K562 (cell line): ENCODE data around the gene WDR83. TPM values are rescaled to one million over a fixed set of nuclear protein-coding genes. Genes with fewer than 3 reads are reported as not detected.

ENCODE experiments used
- ATAC-seq: fragments of 200-7000 bp; cut with Tn5 transposase; 3 replicates; pipeline ENCODE4 v1.9.1; 2020; ENCODE audit warnings: moderate library complexity
- BruUV-seq: library from RNA; stranded (reverse); fragments of 400-500 nt; replicated peaks from 2 replicates; lab custom pipeline; 2021; lab: Mats Ljungman, UMichigan
- CTCF ChIA-PET: fragments of 300-600 bp; formaldehyde crosslinking; extraction: SDS; loops from one replicate; lab custom pipeline; 2021; ENCODE audit warnings: low intra/inter-chr PET ratio; lab: Yijun Ruan, JAX
- POLR2A ChIA-PET: fragments of 300-600, 350-650 bp; sonication (Branson Sonifier 250); formaldehyde crosslinking; extraction: SDS; loops from one replicate; lab custom pipeline; 2021; ENCODE audit warnings: antibody characterized with exemption, inconsistent platforms; lab: Yijun Ruan, JAX
- DNase-seq, 4 experiments: peaks; one replicate each; pipeline versions ENCODE4 v3.0.0 to v3.0.0-alpha.2; 2011 to 2018; ENCODE audit warnings: low spot score in 3 of 4, mixed read lengths in 3 of 4; ENCODE audit errors: extremely low read depth in 1 of 4
- FAIRE-seq: peaks from 2 replicates; lab custom pipeline; 2011; peaks lifted over from hg19 to GRCh38; lab: Jason Lieb, UNC
- H2AFZ ChIP-seq: 2 replicates; pipeline ENCODE4 v1.6.0; 2011; ENCODE audit warnings: low read depth, low read length, control low read depth, inconsistent platforms
- H3K27ac ChIP-seq: fragments of 200-600 bp; 3 replicates; pipeline ENCODE4 v1.8.0; 2011; ENCODE audit warnings: low read depth, mild to moderate bottlenecking, control low read depth, inconsistent platforms, low read length, moderate library complexity, mixed read lengths; ENCODE audit errors: extremely low read depth
- H3K27me3 ChIP-seq, 2 experiments: fragments of 300-600 bp in 1 of 2; 2 replicates in 1 of 2; 3 replicates in 1 of 2; pipeline versions ENCODE4 v1.6.0 to v1.8.0; 2011; ENCODE audit warnings: inconsistent platforms in 2 of 2, low read length in 2 of 2, mild to moderate bottlenecking in 1 of 2, mixed read lengths in 1 of 2, moderate library complexity in 1 of 2; ENCODE audit not compliant: control insufficient read depth in 2 of 2, insufficient read depth in 2 of 2
- H3K36me3 ChIP-seq: fragments of 300-600 bp; 3 replicates; pipeline ENCODE4 v1.8.0; 2011; ENCODE audit warnings: mild to moderate bottlenecking, low read length, inconsistent platforms; ENCODE audit not compliant: control insufficient read depth, insufficient read depth
- H3K4me1 ChIP-seq, 2 experiments: fragments of 200-600 bp in 1 of 2; replicated peaks in 1 of 2; 2 replicates in 1 of 2; 3 replicates in 1 of 2; pipeline versions ENCODE4 v1.5.1 to v1.8.0; 2011; ENCODE audit warnings: inconsistent platforms in 2 of 2, low read length in 2 of 2, mild to moderate bottlenecking in 1 of 2, mixed read lengths in 1 of 2, moderate library complexity in 1 of 2; ENCODE audit not compliant: control insufficient read depth in 2 of 2, insufficient read depth in 2 of 2
- H3K4me2 ChIP-seq: 2 replicates; pipeline ENCODE4 v1.6.1; 2011; ENCODE audit warnings: low read length, control low read depth, inconsistent platforms, mixed read lengths; ENCODE audit not compliant: insufficient read depth
- H3K4me3 ChIP-seq: fragments of 200-600 bp; sonication (generic), shearing (Covaris generic); 2 replicates; pipeline ENCODE4 v1.5.1; 2016; ENCODE audit warnings: control low read depth, inconsistent platforms
- H3K79me2 ChIP-seq: fragments of 200-600 bp; 3 replicates; pipeline ENCODE4 v1.8.0; 2011; ENCODE audit warnings: low read length, inconsistent platforms; ENCODE audit not compliant: control insufficient read depth, insufficient read depth
- H3K9ac ChIP-seq, 2 experiments: 2 replicates each; pipeline versions ENCODE4 v1.6.0 to v1.6.1; 2011; ENCODE audit warnings: low read depth in 2 of 2, low read length in 2 of 2, control low read depth in 1 of 2, inconsistent platforms in 1 of 2, mild to moderate bottlenecking in 1 of 2, mixed read lengths in 1 of 2; ENCODE audit not compliant: insufficient read depth in 1 of 2
- H3K9me1 ChIP-seq: one replicate; pipeline ENCODE4 v1.6.0; 2011; ENCODE audit warnings: inconsistent platforms, mild to moderate bottlenecking, low read length, moderate library complexity; ENCODE audit not compliant: control insufficient read depth, insufficient read depth
- H3K9me3 ChIP-seq: replicated peaks from 2 replicates; pipeline ENCODE4 v1.5.1; 2011; ENCODE audit warnings: low read depth, low read length, inconsistent platforms; ENCODE audit not compliant: control insufficient read depth, insufficient read depth
- H4K20me1 ChIP-seq: replicated peaks from 2 replicates; pipeline ENCODE4 v1.6.1; 2011; ENCODE audit warnings: low read length, inconsistent platforms, mixed read lengths; ENCODE audit not compliant: control insufficient read depth, insufficient read depth
- CREB1 ChIP-seq, 2 experiments: sonication (generic) in 1 of 2; formaldehyde crosslinking in 1 of 2; IDR thresholded peaks; 2 replicates each; pipeline versions ENCODE4 v1.6.1 to v1.8.0; 2012 to 2022; ENCODE audit warnings: inconsistent platforms in 1 of 2, mild to moderate bottlenecking in 1 of 2, missing genetic modification reagents in 1 of 2, moderate library complexity in 1 of 2
- GATAD2B ChIP-seq: fragments of 450-650 bp; IDR thresholded peaks from 2 replicates; pipeline ENCODE4 v1.6.1; 2017; ENCODE audit warnings: mild to moderate bottlenecking, borderline replicate concordance
- KAT2B ChIP-seq: IDR thresholded peaks from one replicate; pipeline ENCODE4 v1.6.1; 2012; ENCODE audit warnings: low read depth, mild to moderate bottlenecking, control low read depth, inconsistent platforms, low read length, moderate library complexity
- MXI1 ChIP-seq: IDR thresholded peaks from 2 replicates; pipeline ENCODE4 v1.6.1; 2011; ENCODE audit warnings: low read depth, mild to moderate bottlenecking, improper control_type of control experiment, low read length
- POLR2G ChIP-seq: fragments of 200-400 bp; formaldehyde crosslinking; IDR thresholded peaks from 2 replicates; pipeline ENCODE4 v1.6.1; 2017; ENCODE audit warnings: low read depth, mild to moderate bottlenecking, antibody characterized with exemption, low read length, moderate library complexity
- RBFOX2 ChIP-seq: fragments of 200-400 bp; formaldehyde crosslinking; IDR thresholded peaks from 2 replicates; pipeline ENCODE4 v1.6.1; 2017; ENCODE audit warnings: low read depth, mild to moderate bottlenecking, low read length, moderate library complexity
- ZNF764 ChIP-seq: fragments of 250-450 bp; sonication (Bioruptor Pico); IDR thresholded peaks from 2 replicates; pipeline ENCODE4 v1.4.0; 2020; ENCODE audit warnings: low read depth, mild to moderate bottlenecking, moderate library complexity
- WGBS: fragments of 100-300 bp; shearing (Covaris generic); methylation state at CpG from one replicate; pipeline ENCODE4 v1.1.6; 2016; ENCODE audit warnings: low coverage, mixed read lengths; ENCODE audit not compliant: insufficient coverage; ENCODE audit errors: missing lambda C conversion rate; 5-methylcytosine and 5-hydroxymethylcytosine counted together
- in situ Hi-C: fragments of 300-500 bp; cut with MboI; formaldehyde crosslinking; loops from 4 replicates; pipeline ENCODE4 v1.15.0; 2018; ENCODE audit warnings: inconsistent platforms, mixed read lengths
- intact Hi-C: fragments of 100-400 bp; cut with micrococcal nuclease; formaldehyde crosslinking; loops from 2 replicates; pipeline ENCODE4 v1.14.2; 2022
- polyA plus RNA-seq, 8 experiments: library from polyadenylated mRNA; depleted of rRNA in 4 of 8; stranded (reverse) in 5 of 8; unstranded in 3 of 8; fragments of >200 nt; fragmentation: Nextera tagmentation in 2 of 8; fragmentation: Illumina TruSeq in 1 of 8; extraction: Ambion mirVana in 2 of 8; extraction: Trizol in 1 of 8; gene quantifications; 2 replicates each; pipeline versions ENCODE4 v1.2.1 to v1.2.3, GENCODE V29; 2011 to 2014; ENCODE audit warnings: inconsistent platforms in 1 of 8, missing spikeins in 1 of 8
- total RNA-seq, 7 experiments: library from RNA; depleted of rRNA in 6 of 7; stranded (reverse); fragments of >200 nt in 6 of 7; fragmentation: Illumina TruSeq in 2 of 7; extraction: Trizol in 2 of 7; gene quantifications; 2 replicates each; pipeline versions ENCODE4 v1.2.1 to v1.2.3, GENCODE V29; 2011 to 2021; ENCODE audit warnings: low replicate concordance in 1 of 7

The WDR83 gene
- total and polyA plus RNA-seq, 9 of the 15 experiments (the other 6 are each of a cell fraction or from before 2014, with no cell fraction given): 0.52 to 21.3 (median 4.2) TPM

DNA sequence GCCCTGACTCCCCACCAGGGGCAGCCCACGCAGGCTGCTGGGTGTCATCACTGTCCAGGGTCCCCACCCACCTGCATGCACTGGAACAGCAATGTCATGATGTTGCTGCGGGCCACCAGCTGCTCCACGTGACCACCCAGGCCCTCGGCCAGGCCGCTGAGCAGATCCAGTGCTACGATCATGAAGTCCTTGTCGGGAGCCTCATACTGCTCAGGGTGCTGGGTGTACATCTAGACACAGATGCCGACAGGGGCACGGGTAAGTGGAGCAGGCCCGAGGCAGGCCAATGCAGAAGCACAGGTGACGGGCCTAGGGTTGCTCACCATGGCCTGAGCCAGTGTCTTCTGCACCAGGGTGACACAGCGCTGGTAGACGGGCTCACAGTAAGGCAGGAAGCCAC lies 38.6 kb downstream of the WDR83 start:
- in situ Hi-C loops (no loop called here), intact Hi-C loops (no loop called here)
- 93% methylated on average over 13 of the region's 13 CpGs for WGBS
- peaks cover 2% of the 10 kb centered on the region for H3K9me1 ChIP-seq
- ChIA-PET POLR2A (no interaction called here), CTCF (no interaction called here)
- DNase-seq (no peak), FAIRE-seq (no peak), ATAC-seq (no peak)
- peaks cover 0 to 27% of the 10 kb centered on the region in 2 experiments; a peak in 1 of 5 replicates for H3K4me1 ChIP-seq
- no peak overlapping the region for H3K9ac ChIP-seq
- H3K9me3 ChIP-seq: no peaks in the 10 kb centered on the region
- H3K79me2 ChIP-seq: no peaks in the 10 kb centered on the region; the same call in 2 of the 3 replicates
- H3K27me3 ChIP-seq: no peaks in the 10 kb centered on the region
- no peaks in the 10 kb centered on the region for H4K20me1 ChIP-seq
- TF ChIP-seq GATAD2B (no peak), RBFOX2 (peak; percentile 34; the same call in 1 of the 2 replicates)
- no peak overlapping the region for H3K4me3 ChIP-seq
- H3K27ac ChIP-seq: no peak overlapping the region
- H3K36me3 ChIP-seq: peaks cover 93% of the 10 kb centered on the region
- no peak overlapping the region for H2AFZ ChIP-seq
- H3K4me2 ChIP-seq: no peak overlapping the region
- BruUV-seq: no TSS peak

DNA sequence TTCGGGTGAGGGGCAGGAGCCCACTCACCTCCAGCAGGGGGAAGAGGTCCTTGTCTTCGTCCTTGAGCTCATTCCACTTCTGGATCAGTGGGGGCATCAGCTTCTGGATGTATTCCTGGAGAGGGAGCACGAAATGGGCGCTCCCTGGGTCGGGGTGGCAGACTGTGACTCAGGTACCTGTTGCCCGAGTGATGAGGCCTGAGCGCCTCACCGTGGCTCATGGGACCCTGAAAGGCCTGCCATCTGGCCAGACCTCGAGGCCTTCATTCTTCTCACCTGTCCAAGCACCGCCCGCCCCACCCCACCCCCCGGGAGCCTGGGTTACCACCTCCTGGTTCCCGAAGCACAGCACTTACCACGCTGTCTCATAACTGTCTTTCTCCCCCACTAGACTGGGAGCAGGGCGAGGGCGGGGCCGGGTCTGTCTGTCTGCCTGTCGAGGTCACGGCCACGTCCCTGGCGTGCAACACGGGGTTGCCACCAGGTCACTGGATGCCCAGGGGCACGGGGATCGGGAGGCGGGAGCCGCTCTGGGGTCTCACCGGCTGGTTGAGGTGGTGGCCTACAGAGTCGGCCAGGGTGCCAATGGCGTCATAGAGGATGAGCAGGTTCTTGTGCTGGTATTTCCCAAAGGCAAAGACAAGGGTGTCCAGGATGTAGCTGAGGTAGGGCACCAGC lies 39.2 kb downstream of the WDR83 start:
- Histone ChIP-seq H3K27me3 (no peaks in the 10 kb centered on the region), H3K4me2 (no peak overlapping the region), H3K79me2 (no peaks in the 10 kb centered on the region), H3K27ac (no peak overlapping the region), H3K9me1 (peaks cover 5% of the 10 kb centered on the region), H3K36me3 (peaks cover 94% of the 10 kb centered on the region)
- intact Hi-C loops: no loop called here
- no peak for FAIRE-seq
- no peak for DNase-seq
- no peak for ATAC-seq
- in situ Hi-C loops: no loop called here
- no peak for TF ChIP-seq ZNF764 (CRISPR knock-in tag)
- peak; percentile 53 for TF ChIP-seq POLR2G
- no peak for TF ChIP-seq KAT2B
- 0 out of 2 replicates have a peak, but pooled peaks have one; percentile 28 for TF ChIP-seq RBFOX2
- TF ChIP-seq MXI1: no peak
- no peak for TF ChIP-seq CREB1 (IDR thresholded peaks at IDR 0.05)
- TF ChIP-seq CREB1 (CRISPR knock-in tag; IDR thresholded peaks at IDR 0.05): 0 out of 2 replicates have a peak, but pooled peaks have one; percentile 16
- TF ChIP-seq, all 486 proteins: peak for 3
- no peak overlapping the region for H3K4me3 ChIP-seq
- POLR2A ChIA-PET: no interaction called here
- H3K4me1 ChIP-seq: peaks cover 0 to 27% of the 10 kb centered on the region in 2 experiments; a peak in 1 of 5 replicates
- CTCF ChIA-PET: no interaction called here
- BruUV-seq: no TSS peak
- no peaks in the 10 kb centered on the region for H3K9me3 ChIP-seq
- WGBS: 92% methylated on average over 10 of the region's 29 CpGs
- H2AFZ ChIP-seq: no peak overlapping the region
- H4K20me1 ChIP-seq: no peaks in the 10 kb centered on the region
- 0 out of 4 replicates have a peak overlapping the region, but pooled peaks of 1 of the 2 experiments have one; percentile 7 for H3K9ac ChIP-seq
